ENCODE results near the gene PTPN4.

DNA sequence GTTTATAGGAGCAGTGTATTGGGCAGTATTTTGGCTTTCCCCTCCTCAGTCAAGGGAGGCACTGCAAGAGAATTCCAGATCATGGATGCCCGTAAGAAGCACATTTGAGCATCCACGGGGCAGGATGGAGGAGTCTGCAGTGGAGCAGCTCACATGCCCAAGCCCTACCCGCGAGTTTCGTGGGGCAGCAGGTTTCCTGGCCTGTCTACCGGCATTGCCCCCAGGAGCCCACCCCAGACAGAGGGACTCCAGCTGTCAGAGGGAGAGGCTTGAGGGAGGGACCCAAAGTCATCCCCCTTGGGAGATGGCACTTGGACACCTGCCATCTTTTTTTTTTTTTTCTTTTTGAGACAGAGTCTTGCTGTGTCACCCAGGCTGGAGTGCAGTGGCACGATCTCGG is 49.4 kb upstream of the PTPN4 start:
- TF ChIP-seq EZH2 (IDR thresholded peaks at IDR 0.05; ENCODE audit: borderline replicate concordance, insufficient read depth, low read length, poor library complexity, severe bottlenecking): no peak
- TF ChIP-seq, protein P1, sequence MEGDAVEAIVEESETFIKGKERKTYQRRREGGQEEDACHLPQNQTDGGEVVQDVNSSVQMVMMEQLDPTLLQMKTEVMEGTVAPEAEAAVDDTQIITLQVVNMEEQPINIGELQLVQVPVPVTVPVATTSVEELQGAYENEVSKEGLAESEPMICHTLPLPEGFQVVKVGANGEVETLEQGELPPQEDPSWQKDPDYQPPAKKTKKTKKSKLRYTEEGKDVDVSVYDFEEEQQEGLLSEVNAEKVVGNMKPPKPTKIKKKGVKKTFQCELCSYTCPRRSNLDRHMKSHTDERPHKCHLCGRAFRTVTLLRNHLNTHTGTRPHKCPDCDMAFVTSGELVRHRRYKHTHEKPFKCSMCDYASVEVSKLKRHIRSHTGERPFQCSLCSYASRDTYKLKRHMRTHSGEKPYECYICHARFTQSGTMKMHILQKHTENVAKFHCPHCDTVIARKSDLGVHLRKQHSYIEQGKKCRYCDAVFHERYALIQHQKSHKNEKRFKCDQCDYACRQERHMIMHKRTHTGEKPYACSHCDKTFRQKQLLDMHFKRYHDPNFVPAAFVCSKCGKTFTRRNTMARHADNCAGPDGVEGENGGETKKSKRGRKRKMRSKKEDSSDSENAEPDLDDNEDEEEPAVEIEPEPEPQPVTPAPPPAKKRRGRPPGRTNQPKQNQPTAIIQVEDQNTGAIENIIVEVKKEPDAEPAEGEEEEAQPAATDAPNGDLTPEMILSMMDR (IDR thresholded peaks at IDR 0.05; ENCODE audit: poor library complexity, severe bottlenecking): no peak
- TF ChIP-seq TAF1 (IDR thresholded peaks at IDR 0.05; ENCODE audit: low read depth): no peak

Measured in neural cell (in vitro differentiated cells).